Activated T-cell treated with anti-CD3 and anti-CD28 coated beads, Interleukin-2, amount 50 U/mL, for 4 hours (primary cell): ENCODE results near the gene TMEM272. TPM values are rescaled to one million over a fixed set of nuclear protein-coding genes. Genes with fewer than 3 reads are reported as not detected.
A peak's percentile ranks its signal among the peaks of the same experiment; 100 is the strongest.

Source experiments
- ATAC-seq, 2 donors: fragments of 200-7000 bp; cut with Tn5 transposase; one replicate each; pipeline ENCODE4 v1.10.0; 2021
- DNase-seq: peaks from one replicate; pipeline ENCODE4 v3.0.0-alpha.2; 2020
- H3K27me3 Mint-ChIP-seq: one replicate; pipeline ENCODE4 v1.8.0; 2021; ENCODE audit warnings: low read depth, mixed read lengths
- H3K36me3 Mint-ChIP-seq: one replicate; pipeline ENCODE4 v1.8.0; 2022; ENCODE audit warnings: mixed read lengths; ENCODE audit not compliant: insufficient read depth
- H3K4me1 Mint-ChIP-seq: one replicate; pipeline ENCODE4 v1.8.0; 2021; ENCODE audit warnings: low read depth, mixed read lengths
- H3K4me3 Mint-ChIP-seq: one replicate; pipeline ENCODE4 v1.8.0; 2021; ENCODE audit warnings: mild to moderate bottlenecking, moderate library complexity, mixed read lengths
- H3K9me3 Mint-ChIP-seq: one replicate; pipeline ENCODE4 v1.8.0; 2021; ENCODE audit warnings: mixed read lengths
- total RNA-seq, 3 donors: library from RNA; stranded (reverse); gene quantifications; one replicate each; pipeline ENCODE4 v1.2.1, GENCODE V29; 2021

Gene TMEM272
- total RNA-seq, 3 donors from 2014 or later, result 0.11 to 0.24 (median 0.18) TPM

GRCh38 chr13:51764184-51765141 lies 80.5 kb downstream of the TMEM272 start:
- peaks cover 41% of the 10 kb centered on the region for H3K4me1 Mint-ChIP-seq

GRCh38 chr13:51763486-51763885 lies 81.5 kb downstream of the TMEM272 start:
- Mint-ChIP-seq H3K36me3 (peaks cover 35% of the 10 kb centered on the region), H3K9me3 (no peaks in the 10 kb centered on the region), H3K4me1 (peaks cover 41% of the 10 kb centered on the region), H3K4me3 (no peak overlapping the region), H3K27me3 (no peaks in the 10 kb centered on the region)
- DNase-seq (no peak), ATAC-seq (no peak)

More at GRCh38 chr13:51764184-51765141, 80.5 kb downstream of the TMEM272 start:
- Mint-ChIP-seq H3K4me3 (peak overlapping the region; percentile 82), H3K9me3 (no peaks in the 10 kb centered on the region), H3K27me3 (no peaks in the 10 kb centered on the region), H3K36me3 (peaks cover 31% of the 10 kb centered on the region)
- DNase-seq (peak; percentile 54), ATAC-seq (peak; percentile 93)

Other genes starting within 250 kb of the TMEM272 start
- 1 to 10 TPM; 3.5 to 4.1 (median 3.6) TPM for gene DHRS12, start 41.0 kb downstream of the TMEM272 start, total RNA-seq
- gene CCDC70, start 16.8 kb upstream of the TMEM272 start, total RNA-seq, result not detected
- gene ATP7B, start 166.3 kb upstream of the TMEM272 start, total RNA-seq, result under 1 TPM; 0.54 to 0.83 (median 0.61) TPM
- gene ALG11, start 167.2 kb upstream of the TMEM272 start, total RNA-seq, result 10 to 100 TPM; 20.6 to 27.5 (median 26.5) TPM
- 10 to 100 TPM in 2 of 3 donors, 1 to 10 TPM in 1; 9.5 to 10.3 (median 10.0) TPM for gene UTP14C, start 179.5 kb upstream of the TMEM272 start, total RNA-seq